KG1 (cell line): ENCODE data around the gene ANXA7.
"Not testable (repeated sequence)": the region's sequence is repeated elsewhere in the genome, so short reads cannot be mapped to it uniquely, and the experiment has no call there.

ENCODE experiments used
- DNase-seq: peaks from one replicate; lab custom pipeline; 2025; lab: John Stamatoyannopoulos, UW

Gene ANXA7

GRCh38 chr10:73407495-73407894, 6.4 kb downstream of the ANXA7 start:
- no peak for DNase-seq

DNA sequence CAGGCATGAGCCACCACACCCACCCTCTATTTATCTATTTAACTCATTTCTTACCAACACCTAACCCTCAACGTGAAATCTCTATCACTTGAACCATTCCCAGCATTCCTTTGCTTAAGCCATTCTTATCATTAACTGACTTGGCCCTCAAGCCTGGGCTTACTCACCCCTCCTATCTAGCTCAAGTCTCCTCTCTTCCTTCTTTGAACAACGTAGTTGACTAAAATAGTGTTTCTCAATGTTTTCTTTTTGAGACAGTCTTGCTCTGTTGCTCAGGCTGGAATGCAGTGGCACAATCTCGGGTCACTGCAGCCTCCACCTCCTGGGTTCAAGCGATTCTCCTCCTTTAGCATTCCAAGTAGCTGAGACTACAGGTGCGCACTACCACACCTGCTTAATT, 7.0 kb downstream of the ANXA7 start:
- DNase-seq, result no peak

DNA sequence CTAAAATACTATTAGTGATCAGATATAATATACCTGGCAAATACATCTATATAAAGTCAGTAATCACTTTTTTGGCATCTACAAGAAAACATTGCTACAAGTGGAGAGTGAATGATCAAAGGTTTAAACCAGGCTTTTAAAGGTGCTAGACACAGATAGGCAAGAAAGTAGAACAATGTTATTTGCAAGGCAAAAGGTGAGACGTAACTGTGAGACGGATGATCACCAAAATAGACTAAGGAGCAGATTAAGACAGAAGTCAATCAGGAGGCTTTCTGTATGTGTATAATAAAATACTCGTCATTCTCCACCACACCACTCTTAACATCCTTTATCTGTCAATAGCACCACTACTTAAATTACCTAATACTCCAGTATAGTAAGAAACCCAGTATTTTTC, 8.3 kb downstream of the ANXA7 start:
- DNase-seq, result no peak

DNA sequence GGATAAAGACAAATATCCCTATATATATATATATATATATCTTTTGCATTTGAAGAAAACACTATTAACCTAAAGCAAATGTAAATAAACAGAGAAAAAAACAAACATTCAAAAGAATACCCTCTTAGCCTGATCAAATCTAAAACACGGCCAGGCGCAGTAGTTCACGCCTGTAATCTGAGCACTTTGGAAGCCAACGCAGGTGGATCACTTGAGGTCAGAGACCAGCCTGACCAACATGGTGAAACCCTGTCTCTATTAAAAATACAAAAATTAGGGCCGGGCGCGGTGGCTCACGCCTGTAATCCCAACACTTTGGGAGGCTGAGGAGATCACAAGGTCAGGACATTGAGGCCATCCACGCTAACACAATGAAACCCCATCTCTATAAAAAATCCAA, 9.2 kb downstream of the ANXA7 start:
- DNase-seq, result no peak

- DNase-seq, result no peak
Observed at GRCh38 chr10:73401636-73402035, 12.2 kb downstream of the ANXA7 start.

DNA sequence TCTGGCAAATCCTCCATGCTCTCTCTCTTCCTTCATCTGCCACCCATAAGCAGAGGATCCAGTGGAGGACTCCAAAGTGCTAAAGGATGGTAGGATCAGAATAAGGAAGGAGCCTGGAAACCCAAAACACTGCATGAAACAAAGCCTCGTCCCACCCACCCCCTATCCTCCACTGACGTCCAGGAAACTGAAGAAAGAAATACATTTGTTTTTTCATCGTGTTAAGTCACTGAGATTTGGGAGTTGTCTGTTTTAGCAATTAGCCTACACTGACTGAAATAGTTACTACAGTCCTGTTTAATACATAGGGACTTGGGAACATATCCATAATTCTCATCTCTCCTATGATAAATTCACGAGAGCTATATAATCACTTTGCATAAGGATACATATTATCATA, 14.8 kb downstream of the ANXA7 start:
- no peak for DNase-seq

DNA sequence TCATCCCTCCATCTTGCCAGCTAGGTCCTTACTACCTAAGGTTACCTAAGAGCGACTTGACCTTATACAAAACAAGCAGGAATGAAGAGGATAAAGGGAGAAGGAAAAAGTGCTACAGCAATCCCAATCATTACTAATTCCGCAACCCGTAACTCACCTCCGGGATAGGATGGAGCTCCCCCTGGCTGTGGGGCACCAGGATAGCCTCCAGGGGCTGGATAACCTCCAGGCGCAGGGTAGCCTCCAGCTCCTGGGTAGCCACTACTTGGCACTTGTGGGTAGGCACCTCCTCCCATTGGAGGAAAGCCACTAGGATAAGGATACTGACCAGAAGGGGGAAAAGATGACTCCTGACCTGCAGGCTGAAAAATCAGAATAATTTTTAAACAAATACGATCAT, 15.8 kb downstream of the ANXA7 start:
- DNase-seq, result no peak

DNA sequence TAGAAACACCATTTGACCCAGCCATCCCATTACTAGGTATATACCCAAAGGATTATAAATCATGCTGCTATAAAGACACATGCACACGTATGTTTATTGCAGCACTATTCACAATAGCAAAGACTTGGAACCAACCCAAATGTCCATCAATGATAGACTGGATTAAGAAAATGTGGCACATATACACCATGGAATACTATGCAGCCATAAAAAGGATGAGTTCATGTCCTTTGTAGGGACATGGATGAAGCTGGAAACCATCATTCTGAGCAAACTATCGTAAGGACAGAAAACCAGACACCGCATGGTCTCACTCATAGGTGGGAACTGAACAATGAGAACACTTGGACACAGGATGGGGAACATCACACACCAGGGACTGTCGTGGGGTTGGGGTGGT, 19.5 kb downstream of the ANXA7 start:
- not testable (repeated sequence) for DNase-seq

DNA sequence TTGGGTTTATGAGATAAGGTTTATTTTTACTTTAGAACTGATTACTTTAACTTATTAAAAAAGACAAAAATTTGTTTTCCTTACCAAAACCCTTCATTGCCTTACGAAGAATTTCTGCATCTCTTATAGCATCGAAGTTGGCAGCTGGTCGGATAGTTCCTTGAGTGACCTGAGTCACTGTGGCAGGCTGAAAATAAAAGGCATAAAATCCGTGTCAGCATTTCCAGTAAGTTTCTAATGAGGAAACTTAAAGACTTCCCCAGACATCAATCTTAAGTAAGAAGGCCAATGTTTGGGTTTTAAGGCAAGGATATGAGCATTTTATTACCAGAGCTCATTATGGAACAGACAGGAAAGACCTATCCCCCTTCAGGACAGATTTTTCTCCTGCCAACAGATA, 25.6 kb downstream of the ANXA7 start:
- DNase-seq, result no peak

DNA sequence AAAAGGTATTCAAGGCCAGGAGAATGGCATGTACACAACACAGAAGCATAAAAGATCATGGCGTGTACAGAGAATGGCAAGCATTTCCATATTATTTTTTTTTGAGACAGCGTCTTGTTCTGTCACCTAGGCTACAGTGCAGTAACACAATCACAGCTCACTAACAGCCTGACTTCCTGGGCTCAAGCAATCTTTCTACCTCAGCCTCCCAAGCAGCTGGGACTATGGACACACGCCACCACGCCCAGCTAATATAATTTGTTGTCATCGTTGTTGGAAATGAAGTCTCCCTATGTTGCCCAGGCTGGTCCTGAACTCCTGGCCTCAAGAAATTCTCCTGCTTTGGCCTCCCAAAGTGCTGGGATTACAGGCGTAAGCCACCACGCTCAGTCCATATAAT, 27.3 kb downstream of the ANXA7 start:
- DNase-seq, result no peak

GRCh38 chr10:73379064-73379748, 34.7 kb downstream of the ANXA7 start:
- no peak for DNase-seq

GRCh38 chr10:73376679-73377078, 37.2 kb downstream of the ANXA7 start:
- DNase-seq, result no peak

GRCh38 chr10:73368238-73368637, 45.6 kb downstream of the ANXA7 start:
- no peak for DNase-seq

GRCh38 chr10:73366381-73367298, 47.2 kb downstream of the ANXA7 start:
- DNase-seq, result no peak

DNA sequence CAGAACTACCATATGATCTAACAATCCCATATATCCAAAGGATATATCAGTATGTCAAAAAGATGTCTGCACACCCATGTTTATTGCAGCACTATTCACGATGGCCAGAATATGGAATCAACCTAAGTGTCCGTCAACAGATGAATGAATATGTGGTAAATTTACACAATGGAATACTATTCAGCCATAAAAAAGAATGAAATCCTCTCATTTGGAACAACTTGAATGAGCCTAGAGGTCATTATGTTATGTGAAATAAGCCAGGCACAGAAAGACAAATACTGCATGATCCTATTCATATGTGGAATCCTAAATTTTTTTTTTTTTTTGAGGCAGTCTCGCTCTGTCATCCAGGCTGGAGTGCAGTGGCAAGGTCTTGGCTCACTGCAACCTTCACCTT, 48.9 kb downstream of the ANXA7 start:
- no peak for DNase-seq

GRCh38 chr10:73359492-73359891, 54.4 kb downstream of the ANXA7 start:
- DNase-seq, result no peak

GRCh38 chr10:73358331-73359279, 55.3 kb downstream of the ANXA7 start, which contains the start of gene CFAP70:
Gene CFAP70, minus strand, starts transcription at chr10:73358864. Its CDS starts 4,068 bp downstream, at chr10:73354796.
- peak; percentile 84 for DNase-seq

GRCh38 chr10:73357821-73358220, 56.0 kb downstream of the ANXA7 start:
- no peak for DNase-seq

- DNase-seq, result no peak
Observed at GRCh38 chr10:73357166-73357565, 56.7 kb downstream of the ANXA7 start.

DNA sequence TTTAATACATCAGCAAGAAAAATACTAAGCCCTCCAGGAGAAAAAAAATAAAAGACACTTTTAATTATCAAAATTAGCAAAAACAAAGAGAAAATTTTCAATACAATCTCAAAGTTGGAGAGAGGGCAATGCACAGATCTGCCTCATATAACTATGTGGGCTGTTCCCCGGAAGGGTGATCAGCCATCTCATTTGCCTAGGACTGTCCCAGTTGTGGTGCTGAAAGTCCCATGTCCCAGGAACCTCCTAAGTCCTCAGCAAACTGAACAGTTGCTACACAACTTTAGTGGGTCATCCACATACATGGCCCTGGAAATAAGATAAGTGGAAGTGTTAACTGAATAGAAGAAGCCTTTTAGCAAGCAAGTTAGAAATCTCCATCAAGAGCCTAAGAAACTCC, 69.6 kb downstream of the ANXA7 start:
- DNase-seq, result no peak

DNA sequence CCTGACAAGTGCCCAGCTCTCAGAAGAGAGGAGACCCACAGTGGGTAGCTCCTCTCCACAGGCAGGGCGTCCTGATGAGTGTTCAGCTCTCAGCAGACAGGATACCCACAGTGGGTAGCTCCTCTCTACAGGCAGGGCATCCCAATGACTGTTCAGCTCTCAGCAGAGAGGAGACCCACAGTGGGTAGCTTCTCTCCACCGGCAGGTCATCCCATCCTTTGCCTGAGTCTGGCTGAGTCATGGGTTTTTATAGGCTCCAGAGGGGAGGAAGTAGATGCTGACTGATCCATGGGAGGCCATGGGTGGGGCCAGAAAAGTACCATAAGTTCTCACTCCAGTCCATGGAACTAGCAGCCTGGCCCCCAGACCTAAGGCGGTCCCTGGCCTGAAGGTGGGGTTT, 73.7 kb downstream of the ANXA7 start:
- DNase-seq, result no peak

DNA sequence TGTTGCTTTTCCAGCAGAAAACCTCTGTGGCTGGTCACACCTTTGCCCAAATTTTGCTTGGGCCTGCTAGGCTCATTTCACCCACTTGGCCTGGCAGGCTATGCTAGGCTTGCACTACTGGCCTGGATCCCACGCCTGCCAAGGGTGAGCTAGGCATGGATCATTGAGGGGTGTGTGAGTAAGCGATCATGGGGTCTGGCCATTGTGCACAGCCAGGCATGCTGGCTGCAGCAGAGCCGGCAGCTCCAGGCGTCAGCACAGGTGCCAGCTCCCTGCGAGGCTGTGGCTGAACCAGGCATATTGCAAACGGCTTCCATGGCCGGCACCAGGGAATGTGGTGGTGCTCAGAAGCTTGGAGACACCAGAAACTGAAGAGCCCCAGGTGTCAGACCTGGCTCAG, 74.4 kb downstream of the ANXA7 start:
- no peak for DNase-seq
